ENCODE results near the gene GADD45GIP1. TPM values are rescaled to one million over a fixed set of nuclear protein-coding genes. Genes with fewer than 3 reads are reported as not detected.

GADD45GIP1 gene
- total RNA-seq, 2 donors from 2014 or later = 16.1 to 41.9 TPM

DNA sequence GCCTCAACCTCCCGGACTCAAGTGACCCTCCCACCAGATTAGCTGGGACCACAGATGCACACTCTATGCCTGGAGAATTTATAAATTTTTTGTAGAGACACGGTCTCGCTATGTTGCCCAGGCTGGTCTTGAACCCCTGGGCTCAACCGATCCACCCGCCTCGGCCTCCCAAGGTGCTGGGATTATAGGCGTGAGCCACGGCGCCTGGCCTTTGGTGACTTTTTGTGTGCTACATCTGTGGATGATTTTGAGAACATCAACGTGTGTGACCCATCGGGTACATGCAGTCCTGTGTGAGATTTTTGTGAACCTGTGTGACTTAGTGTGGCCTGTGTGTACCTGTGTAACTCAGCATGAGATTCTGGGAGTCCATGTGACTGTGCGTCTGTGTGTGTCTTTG lies 29.7 kb upstream of the GADD45GIP1 start:
- Histone ChIP-seq H3K4me1 (peaks cover 7% of the 10 kb centered on the region), H3K4me3 (no peak overlapping the region), H3K27me3 (no peaks in the 10 kb centered on the region), H3K36me3 (no peaks in the 10 kb centered on the region), H3K9me3 (no peaks in the 10 kb centered on the region), H3K9ac (ENCODE audit: low read depth in 2 of 2, low read length in 2 of 2) (no peak overlapping the region), H3K27ac (no peak overlapping the region)
- TF ChIP-seq, protein P1, sequence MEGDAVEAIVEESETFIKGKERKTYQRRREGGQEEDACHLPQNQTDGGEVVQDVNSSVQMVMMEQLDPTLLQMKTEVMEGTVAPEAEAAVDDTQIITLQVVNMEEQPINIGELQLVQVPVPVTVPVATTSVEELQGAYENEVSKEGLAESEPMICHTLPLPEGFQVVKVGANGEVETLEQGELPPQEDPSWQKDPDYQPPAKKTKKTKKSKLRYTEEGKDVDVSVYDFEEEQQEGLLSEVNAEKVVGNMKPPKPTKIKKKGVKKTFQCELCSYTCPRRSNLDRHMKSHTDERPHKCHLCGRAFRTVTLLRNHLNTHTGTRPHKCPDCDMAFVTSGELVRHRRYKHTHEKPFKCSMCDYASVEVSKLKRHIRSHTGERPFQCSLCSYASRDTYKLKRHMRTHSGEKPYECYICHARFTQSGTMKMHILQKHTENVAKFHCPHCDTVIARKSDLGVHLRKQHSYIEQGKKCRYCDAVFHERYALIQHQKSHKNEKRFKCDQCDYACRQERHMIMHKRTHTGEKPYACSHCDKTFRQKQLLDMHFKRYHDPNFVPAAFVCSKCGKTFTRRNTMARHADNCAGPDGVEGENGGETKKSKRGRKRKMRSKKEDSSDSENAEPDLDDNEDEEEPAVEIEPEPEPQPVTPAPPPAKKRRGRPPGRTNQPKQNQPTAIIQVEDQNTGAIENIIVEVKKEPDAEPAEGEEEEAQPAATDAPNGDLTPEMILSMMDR (IDR thresholded peaks at IDR 0.05) = no peak
- no peak for DNase-seq
- intact Hi-C loops (cut with DNase I) = loop anchor here (5.0 kb wide), 1 partner anchor 46 kb away; no protein-coding TSS in a partner anchor

DNA sequence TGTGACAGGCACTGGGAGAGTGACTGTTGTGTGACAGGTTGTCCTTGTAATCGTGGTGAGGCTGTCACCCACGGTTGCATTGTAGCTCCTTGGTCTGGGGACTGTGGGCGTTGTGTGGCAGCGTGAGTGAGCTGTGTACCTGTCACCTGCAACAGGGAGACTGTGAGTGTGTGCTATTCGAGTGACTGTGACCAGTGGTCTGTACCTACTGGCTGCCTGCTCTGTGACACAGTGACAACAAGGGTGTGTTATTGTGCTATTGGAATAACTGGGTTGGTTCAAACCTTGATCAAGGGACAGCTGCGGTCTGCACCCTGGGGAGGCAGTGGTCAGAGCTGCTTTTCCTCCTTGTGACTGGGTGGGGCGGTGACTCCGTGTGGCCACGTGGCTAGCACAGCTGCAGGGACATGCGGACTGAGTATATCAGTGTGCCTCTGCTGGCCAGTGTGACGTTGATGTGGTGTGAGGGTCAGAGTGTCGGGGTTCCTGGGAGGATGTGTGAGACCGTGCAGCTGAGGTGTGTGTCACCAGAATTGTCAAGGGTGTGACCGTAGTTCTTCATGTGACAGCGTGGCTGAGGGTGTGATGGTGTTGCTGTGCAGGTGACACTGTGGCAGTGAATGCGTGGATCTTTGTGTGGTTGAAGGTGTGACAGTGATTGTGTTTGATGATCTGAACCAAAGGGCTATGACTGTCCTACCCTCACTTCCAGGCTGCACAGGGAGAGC lies 28.2 kb upstream of the GADD45GIP1 start:
- peaks cover 7% of the 10 kb centered on the region for H3K4me1 ChIP-seq
- intact Hi-C loops (cut with DNase I) = loop anchor here (5.0 kb wide), 1 partner anchor 47 kb away; no protein-coding TSS in a partner anchor
- DNase-seq = peak; percentile 87
- H3K27me3 ChIP-seq = no peaks in the 10 kb centered on the region
- H3K9ac ChIP-seq (ENCODE audit: low read depth in 2 of 2, low read length in 2 of 2) = peak overlapping the region; percentile 1 to 75
- H3K27ac ChIP-seq = peak overlapping the region; percentile 46
- no peaks in the 10 kb centered on the region for H3K9me3 ChIP-seq
- no peak overlapping the region for H3K4me3 ChIP-seq
- TF ChIP-seq, protein P1 (IDR thresholded peaks at IDR 0.05) = no peak
- H3K36me3 ChIP-seq = no peaks in the 10 kb centered on the region

DNA sequence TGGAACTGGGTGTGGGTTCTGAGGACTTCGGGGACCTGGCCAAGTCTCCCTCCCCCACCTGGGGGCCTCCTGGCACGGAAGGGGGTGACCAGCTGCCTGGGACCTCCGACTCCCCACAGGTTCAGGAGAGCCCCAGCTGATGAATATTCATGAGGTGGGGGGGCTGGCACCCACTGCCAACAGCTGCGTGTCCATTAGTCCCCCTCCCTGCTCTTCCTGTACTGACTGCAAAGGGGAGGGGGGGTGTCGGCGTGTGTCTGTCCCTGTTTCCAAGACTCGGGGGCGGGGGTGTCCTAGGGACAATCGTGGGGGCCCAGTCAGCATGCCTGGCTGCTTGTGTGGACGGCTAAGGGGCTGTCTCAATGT lies 27.6 kb upstream of the GADD45GIP1 start:
- Histone ChIP-seq H3K4me3 (no peak overlapping the region), H3K9ac (ENCODE audit: low read depth in 2 of 2, low read length in 2 of 2) (peak overlapping the region; percentile 1 to 75), H3K4me1 (peaks cover 7% of the 10 kb centered on the region), H3K36me3 (no peaks in the 10 kb centered on the region), H3K9me3 (no peaks in the 10 kb centered on the region), H3K27me3 (no peaks in the 10 kb centered on the region), H3K27ac (peak overlapping the region; percentile 46)
- intact Hi-C loops (cut with DNase I) = loop anchor here (5.0 kb wide), 1 partner anchor 48 kb away; no protein-coding TSS in a partner anchor
- DNase-seq = no peak
- TF ChIP-seq, protein P1 (IDR thresholded peaks at IDR 0.05) = no peak

DNA sequence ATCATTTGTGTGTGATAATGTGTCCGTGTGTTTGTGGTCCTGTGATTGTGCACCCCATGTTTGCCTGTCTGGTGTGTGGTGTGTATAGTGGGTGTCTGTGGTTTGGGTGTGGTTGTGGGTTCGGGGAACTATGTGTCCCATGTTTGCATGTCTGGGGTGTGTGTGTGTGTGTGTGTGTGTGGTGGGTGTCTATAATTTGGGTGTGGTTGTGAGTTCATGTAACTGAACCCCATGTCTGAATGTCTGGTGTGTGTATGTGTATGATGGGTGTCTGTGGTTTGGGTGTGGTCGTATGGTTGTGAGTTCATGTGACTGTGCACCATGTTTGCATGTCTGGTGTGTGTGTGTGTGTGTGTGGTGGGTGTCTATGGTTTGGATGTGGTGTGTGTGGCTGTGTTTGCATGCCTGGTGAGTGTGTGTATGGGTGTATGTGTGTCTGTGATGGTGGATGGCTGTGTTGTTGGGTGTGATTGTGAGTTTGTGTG lies 27.2 kb upstream of the GADD45GIP1 start:
- Histone ChIP-seq H3K27me3 (no peaks in the 10 kb centered on the region), H3K27ac (no peak overlapping the region), H3K4me3 (no peak overlapping the region), H3K9ac (ENCODE audit: low read depth in 2 of 2, low read length in 2 of 2) (peak overlapping the region; percentile 1 to 75), H3K36me3 (no peaks in the 10 kb centered on the region), H3K9me3 (no peaks in the 10 kb centered on the region), H3K4me1 (peaks cover 7% of the 10 kb centered on the region)
- TF ChIP-seq, protein P1 (IDR thresholded peaks at IDR 0.05) = no peak
- intact Hi-C loops (cut with DNase I) = no loop called here
- DNase-seq = no peak

DNA sequence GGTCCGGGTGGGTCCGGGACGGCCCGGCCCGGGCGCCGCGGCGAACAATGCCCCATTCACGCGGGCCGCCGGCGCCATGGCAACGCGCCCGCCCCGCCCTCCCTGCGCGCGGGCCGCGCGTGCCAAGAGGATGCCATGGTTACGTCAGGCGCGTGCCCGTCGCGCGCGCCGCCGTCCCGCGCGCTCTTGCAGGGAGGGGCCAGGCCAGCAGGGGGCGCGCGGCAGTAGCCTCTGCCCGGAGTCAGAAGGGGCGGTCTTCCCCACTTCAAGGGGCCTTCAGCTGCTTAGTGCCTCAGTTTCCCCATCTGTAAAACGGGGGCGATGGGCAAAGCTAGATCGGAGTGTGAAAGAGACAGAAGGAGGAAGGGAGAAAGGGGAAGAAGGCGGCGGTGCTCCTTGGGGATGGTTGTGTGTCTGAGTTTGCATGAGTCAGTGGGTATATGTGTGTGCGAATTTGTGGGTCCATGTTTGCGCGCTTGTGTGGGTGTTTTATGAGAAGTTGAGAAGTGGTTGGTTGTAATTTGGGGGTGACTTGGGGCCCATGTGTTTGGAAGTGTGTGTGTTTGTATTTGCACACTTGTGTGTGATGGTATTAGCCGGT lies 26.6 kb upstream of the GADD45GIP1 start:
- DNase-seq = peak; percentile 84
- Histone ChIP-seq H3K9ac (ENCODE audit: low read depth in 2 of 2, low read length in 2 of 2) (no peak overlapping the region), H3K36me3 (no peaks in the 10 kb centered on the region), H3K27ac (no peak overlapping the region), H3K4me1 (peaks cover 7% of the 10 kb centered on the region), H3K27me3 (no peaks in the 10 kb centered on the region), H3K9me3 (no peaks in the 10 kb centered on the region), H3K4me3 (no peak overlapping the region)
- TF ChIP-seq, protein P1 (IDR thresholded peaks at IDR 0.05) = peak; percentile 84
- intact Hi-C loops (cut with DNase I) = loop anchor here (2.0 kb wide), 1 partner anchor 77 kb away; no protein-coding TSS in a partner anchor

Measured in colonic mucosa (tissue), 4 donors.